HepG2 (cell line): ENCODE results near the gene PTS. TPM values are rescaled to one million over a fixed set of nuclear protein-coding genes. Genes with fewer than 3 reads are reported as not detected.

Source experiments
- AKAP8 ChIP-seq: sonication (generic); formaldehyde crosslinking; IDR thresholded peaks from 2 replicates; pipeline ENCODE4 v1.5.1; 2020; ENCODE audit warnings: mild to moderate bottlenecking, missing genetic modification reagents
- ARID2 ChIP-seq: sonication (generic); formaldehyde crosslinking; IDR thresholded peaks from 2 replicates; pipeline ENCODE4 v1.8.1; 2022; ENCODE audit warnings: mild to moderate bottlenecking, missing genetic modification reagents, borderline replicate concordance
- NONO ChIP-seq, 2 experiments: fragments of 450-650 bp in 1 of 2; sonication (generic) in 1 of 2; formaldehyde crosslinking in 1 of 2; IDR thresholded peaks in 1 of 2; conservative IDR thresholded peaks in 1 of 2; 2 replicates each; pipeline versions ENCODE4 v1.6.1 to v1.8.0; 2017 to 2022; ENCODE audit warnings: mild to moderate bottlenecking in 1 of 2, missing genetic modification reagents in 1 of 2, moderate library complexity in 1 of 2
- RBAK ChIP-seq: sonication (generic); formaldehyde crosslinking; IDR thresholded peaks from 2 replicates; pipeline ENCODE4 v1.5.1; 2020; ENCODE audit warnings: mild to moderate bottlenecking, missing genetic modification reagents
- SMYD3 ChIP-seq: sonication (generic); formaldehyde crosslinking; IDR thresholded peaks from 2 replicates; pipeline ENCODE4 v1.8.1; 2023; ENCODE audit warnings: mild to moderate bottlenecking, missing genetic modification reagents
- ZC3H13 ChIP-seq: sonication (generic); formaldehyde crosslinking; IDR thresholded peaks from 2 replicates; pipeline ENCODE4 v1.8.1; 2023; ENCODE audit warnings: mild to moderate bottlenecking, missing genetic modification reagents, moderate library complexity
- ZEB1 ChIP-seq: IDR thresholded peaks from 2 replicates; pipeline ENCODE4 v1.6.1; 2012; ENCODE audit warnings: mild to moderate bottlenecking, low read depth, inconsistent platforms; ENCODE audit not compliant: insufficient replicate concordance
- ZNF317 ChIP-seq: sonication (generic); formaldehyde crosslinking; IDR thresholded peaks from 2 replicates; pipeline ENCODE4 v1.5.0; 2020; ENCODE audit warnings: mild to moderate bottlenecking, missing genetic modification reagents
- ZNF432 ChIP-seq: sonication (generic); formaldehyde crosslinking; IDR thresholded peaks from 2 replicates; pipeline ENCODE4 v1.5.0; 2020; ENCODE audit warnings: missing genetic modification reagents, mild to moderate bottlenecking, borderline replicate concordance
- ZNF546 ChIP-seq: sonication (generic); formaldehyde crosslinking; conservative IDR thresholded peaks from 2 replicates; pipeline ENCODE4 v1.8.1; 2023; ENCODE audit warnings: mild to moderate bottlenecking, missing genetic modification reagents
- ZNF782 ChIP-seq: sonication (generic); formaldehyde crosslinking; IDR thresholded peaks from 2 replicates; pipeline ENCODE4 v1.4.0; 2020; ENCODE audit warnings: missing genetic modification reagents, mild to moderate bottlenecking, borderline replicate concordance
- ZSCAN25 ChIP-seq: sonication (generic); formaldehyde crosslinking; IDR thresholded peaks from 2 replicates; pipeline ENCODE4 v1.8.0; 2022; ENCODE audit warnings: mild to moderate bottlenecking, missing genetic modification reagents
- polyA plus RNA-seq, 8 experiments: library from polyadenylated mRNA; depleted of rRNA in 3 of 8; stranded (reverse) in 7 of 8; unstranded in 1 of 8; fragments of >200 nt; fragmentation: Illumina TruSeq in 4 of 8; extraction: Trizol in 4 of 8; gene quantifications; 2 replicates each; pipeline versions ENCODE4 v1.2.1 to v1.2.3, GENCODE V29; 2011 to 2016; ENCODE audit warnings: low read depth in 4 of 8, missing spikeins in 1 of 8, mixed read lengths in 1 of 8; ENCODE audit not compliant: insufficient read depth in 1 of 8
- total RNA-seq, 5 experiments: library from RNA; depleted of rRNA; stranded (reverse); fragments of >200 nt; fragmentation: Illumina TruSeq; extraction: Trizol; gene quantifications; 2 replicates each; pipeline ENCODE4 v1.2.3, GENCODE V29; 2016; ENCODE audit warnings: low read depth in 1 of 5
- TF ChIP-seq, protein P1 (sequence below): sonication (generic); formaldehyde crosslinking; IDR thresholded peaks from 2 replicates; pipeline ENCODE4 v1.5.0; 2020; ENCODE audit warnings: mild to moderate bottlenecking, missing genetic modification reagents, moderate library complexity
- TF ChIP-seq, protein P2 (sequence below): sonication (generic); formaldehyde crosslinking; IDR thresholded peaks from 2 replicates; pipeline ENCODE4 v1.8.0; 2022; ENCODE audit warnings: missing genetic modification reagents, low read depth, mild to moderate bottlenecking, borderline replicate concordance
- TF ChIP-seq, protein P3 (sequence below): sonication (generic); formaldehyde crosslinking; IDR thresholded peaks from 2 replicates; pipeline ENCODE4 v1.5.0; 2020; ENCODE audit warnings: missing genetic modification reagents, mild to moderate bottlenecking, borderline replicate concordance
- TF ChIP-seq, protein P4 (sequence below): sonication (generic); formaldehyde crosslinking; IDR thresholded peaks from 2 replicates; pipeline ENCODE4 v1.8.1; 2022; ENCODE audit warnings: mild to moderate bottlenecking, missing genetic modification reagents
- TF ChIP-seq, protein P5 (sequence below): IDR thresholded peaks from 2 replicates; pipeline ENCODE4 v1.6.1; 2016; ENCODE audit warnings: missing compliant biosample characterization, missing genetic modification reagents, borderline replicate concordance
- TF ChIP-seq, protein P6 (sequence below): IDR thresholded peaks from 2 replicates; pipeline ENCODE4 v1.6.1; 2012; ENCODE audit warnings: low read depth, low read length, improper control_type of control experiment

Gene PTS
- total and polyA plus RNA-seq, 2 of the 13 experiments (the other 11 are each of a cell fraction or from before 2014, with no cell fraction given): 33.6 to 49.3 TPM

DNA sequence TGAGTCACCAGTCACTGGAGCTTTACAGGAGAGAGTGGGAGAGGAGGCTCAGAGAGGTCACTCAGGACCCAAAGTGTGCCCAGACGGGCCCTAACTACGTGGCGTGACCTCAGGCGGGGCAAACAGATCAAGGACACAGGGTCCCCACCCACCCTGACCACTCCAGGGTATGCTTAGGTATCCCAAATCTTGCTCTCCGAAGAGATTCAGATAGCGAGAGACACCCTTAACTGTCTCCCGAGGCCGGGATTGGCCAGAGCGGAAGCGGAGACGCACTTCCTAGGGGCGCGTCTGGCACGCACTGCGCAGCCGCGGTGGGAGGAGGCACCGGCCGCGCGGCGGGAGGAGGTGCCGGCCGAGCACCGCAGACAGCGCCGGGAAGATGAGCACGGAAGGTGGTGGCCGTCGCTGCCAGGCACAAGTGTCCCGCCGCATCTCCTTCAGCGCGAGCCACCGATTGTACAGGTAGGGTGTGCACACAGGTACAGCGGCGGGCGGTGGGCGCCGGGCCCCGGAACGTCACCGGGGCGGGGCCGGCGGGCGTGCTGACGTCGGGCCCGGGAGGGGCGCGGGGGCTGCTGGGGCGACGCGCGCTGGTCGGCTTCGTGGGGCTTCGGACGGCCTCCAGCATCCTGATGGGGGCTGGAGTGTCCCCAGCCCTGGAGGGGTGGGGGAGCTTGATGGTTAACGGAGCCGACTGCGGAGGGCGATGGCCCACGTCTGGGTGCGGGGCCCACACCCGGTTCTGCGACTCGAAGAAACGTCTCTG lies at the start of gene PTS (continued):
- TF ChIP-seq, protein P1, sequence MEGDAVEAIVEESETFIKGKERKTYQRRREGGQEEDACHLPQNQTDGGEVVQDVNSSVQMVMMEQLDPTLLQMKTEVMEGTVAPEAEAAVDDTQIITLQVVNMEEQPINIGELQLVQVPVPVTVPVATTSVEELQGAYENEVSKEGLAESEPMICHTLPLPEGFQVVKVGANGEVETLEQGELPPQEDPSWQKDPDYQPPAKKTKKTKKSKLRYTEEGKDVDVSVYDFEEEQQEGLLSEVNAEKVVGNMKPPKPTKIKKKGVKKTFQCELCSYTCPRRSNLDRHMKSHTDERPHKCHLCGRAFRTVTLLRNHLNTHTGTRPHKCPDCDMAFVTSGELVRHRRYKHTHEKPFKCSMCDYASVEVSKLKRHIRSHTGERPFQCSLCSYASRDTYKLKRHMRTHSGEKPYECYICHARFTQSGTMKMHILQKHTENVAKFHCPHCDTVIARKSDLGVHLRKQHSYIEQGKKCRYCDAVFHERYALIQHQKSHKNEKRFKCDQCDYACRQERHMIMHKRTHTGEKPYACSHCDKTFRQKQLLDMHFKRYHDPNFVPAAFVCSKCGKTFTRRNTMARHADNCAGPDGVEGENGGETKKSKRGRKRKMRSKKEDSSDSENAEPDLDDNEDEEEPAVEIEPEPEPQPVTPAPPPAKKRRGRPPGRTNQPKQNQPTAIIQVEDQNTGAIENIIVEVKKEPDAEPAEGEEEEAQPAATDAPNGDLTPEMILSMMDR: no peak
- no peak for TF ChIP-seq ZNF317 (CRISPR knock-in tag)
- TF ChIP-seq, protein P2, sequence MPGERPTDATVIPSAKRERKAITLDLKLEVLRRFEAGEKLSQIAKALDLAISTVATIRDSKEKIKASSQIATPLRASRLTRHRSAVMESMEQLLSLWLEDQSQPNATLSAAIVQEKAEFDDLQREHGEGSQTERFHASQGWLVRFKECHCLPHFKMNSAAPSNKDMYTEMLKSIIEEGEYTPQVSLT (CRISPR knock-in tag): no peak
- TF ChIP-seq, protein P3, sequence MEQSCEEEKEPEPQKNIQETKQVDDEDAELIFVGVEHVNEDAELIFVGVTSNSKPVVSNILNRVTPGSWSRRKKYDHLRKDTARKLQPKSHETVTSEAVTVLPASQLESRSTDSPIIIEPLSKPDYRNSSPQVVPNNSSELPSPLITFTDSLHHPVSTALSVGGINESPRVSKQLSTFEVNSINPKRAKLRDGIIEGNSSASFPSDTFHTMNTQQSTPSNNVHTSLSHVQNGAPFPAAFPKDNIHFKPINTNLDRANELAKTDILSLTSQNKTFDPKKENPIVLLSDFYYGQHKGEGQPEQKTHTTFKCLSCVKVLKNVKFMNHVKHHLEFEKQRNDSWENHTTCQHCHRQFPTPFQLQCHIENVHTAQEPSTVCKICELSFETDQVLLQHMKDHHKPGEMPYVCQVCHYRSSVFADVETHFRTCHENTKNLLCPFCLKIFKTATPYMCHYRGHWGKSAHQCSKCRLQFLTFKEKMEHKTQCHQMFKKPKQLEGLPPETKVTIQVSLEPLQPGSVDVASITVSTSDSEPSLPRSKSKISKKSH (CRISPR knock-in tag): no peak
- TF ChIP-seq AKAP8 (CRISPR knock-in tag): peak; percentile 57; the same call in 1 of the 2 replicates
- TF ChIP-seq, protein P4, sequence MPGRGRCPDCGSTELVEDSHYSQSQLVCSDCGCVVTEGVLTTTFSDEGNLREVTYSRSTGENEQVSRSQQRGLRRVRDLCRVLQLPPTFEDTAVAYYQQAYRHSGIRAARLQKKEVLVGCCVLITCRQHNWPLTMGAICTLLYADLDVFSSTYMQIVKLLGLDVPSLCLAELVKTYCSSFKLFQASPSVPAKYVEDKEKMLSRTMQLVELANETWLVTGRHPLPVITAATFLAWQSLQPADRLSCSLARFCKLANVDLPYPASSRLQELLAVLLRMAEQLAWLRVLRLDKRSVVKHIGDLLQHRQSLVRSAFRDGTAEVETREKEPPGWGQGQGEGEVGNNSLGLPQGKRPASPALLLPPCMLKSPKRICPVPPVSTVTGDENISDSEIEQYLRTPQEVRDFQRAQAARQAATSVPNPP: no peak
- TF ChIP-seq ARID2 (CRISPR knock-in tag): no peak
- peak; percentile 53 for TF ChIP-seq ZEB1
- peak; percentile 35; the same call in 1 of the 2 replicates for TF ChIP-seq ZNF546 (CRISPR knock-in tag)
- peak; percentile 49; the same call in 1 of the 2 replicates for TF ChIP-seq ZSCAN25 (CRISPR knock-in tag)
- no peak for TF ChIP-seq ZNF432
- TF ChIP-seq RBAK (CRISPR knock-in tag): no peak
- TF ChIP-seq, protein P5, sequence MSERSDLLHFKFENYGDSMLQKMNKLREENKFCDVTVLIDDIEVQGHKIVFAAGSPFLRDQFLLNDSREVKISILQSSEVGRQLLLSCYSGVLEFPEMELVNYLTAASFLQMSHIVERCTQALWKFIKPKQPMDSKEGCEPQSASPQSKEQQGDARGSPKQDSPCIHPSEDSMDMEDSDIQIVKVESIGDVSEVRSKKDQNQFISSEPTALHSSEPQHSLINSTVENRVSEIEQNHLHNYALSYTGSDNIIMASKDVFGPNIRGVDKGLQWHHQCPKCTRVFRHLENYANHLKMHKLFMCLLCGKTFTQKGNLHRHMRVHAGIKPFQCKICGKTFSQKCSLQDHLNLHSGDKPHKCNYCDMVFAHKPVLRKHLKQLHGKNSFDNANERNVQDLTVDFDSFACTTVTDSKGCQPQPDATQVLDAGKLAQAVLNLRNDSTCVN (CRISPR knock-in tag): peak; percentile 74; the same call in 1 of the 2 replicates
- no peak; the same call in 1 of the 2 replicates for TF ChIP-seq ZNF782 (CRISPR knock-in tag)
- no peak for TF ChIP-seq NONO (IDR thresholded peaks at IDR 0.05)
- TF ChIP-seq NONO (CRISPR knock-in tag; conservative IDR thresholded peaks at IDR 0.05): 0 out of 2 replicates have a peak, but pooled peaks have one; percentile 65
- no peak for TF ChIP-seq ZC3H13 (CRISPR knock-in tag)
- no peak for TF ChIP-seq SMYD3
- TF ChIP-seq, protein P6, sequence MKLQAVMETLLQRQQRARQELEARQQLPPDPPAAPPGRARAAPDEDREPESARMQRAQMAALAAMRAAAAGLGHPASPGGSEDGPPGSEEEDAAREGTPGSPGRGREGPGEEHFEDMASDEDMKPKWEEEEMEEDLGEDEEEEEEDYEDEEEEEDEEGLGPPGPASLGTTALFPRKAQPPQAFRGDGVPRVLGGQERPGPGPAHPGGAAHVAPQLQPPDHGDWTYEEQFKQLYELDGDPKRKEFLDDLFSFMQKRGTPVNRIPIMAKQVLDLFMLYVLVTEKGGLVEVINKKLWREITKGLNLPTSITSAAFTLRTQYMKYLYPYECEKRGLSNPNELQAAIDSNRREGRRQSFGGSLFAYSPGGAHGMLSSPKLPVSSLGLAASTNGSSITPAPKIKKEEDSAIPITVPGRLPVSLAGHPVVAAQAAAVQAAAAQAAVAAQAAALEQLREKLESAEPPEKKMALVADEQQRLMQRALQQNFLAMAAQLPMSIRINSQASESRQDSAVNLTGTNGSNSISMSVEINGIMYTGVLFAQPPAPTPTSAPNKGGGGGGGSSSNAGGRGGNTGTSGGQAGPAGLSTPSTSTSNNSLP: no peak
